Gastroesophageal sphincter (tissue), 4 donors: ENCODE results near the gene NHS. TPM values are rescaled to one million over a fixed set of nuclear protein-coding genes. Genes with fewer than 3 reads are reported as not detected.

Experiments
- ATAC-seq: fragments of 150-250 bp; one replicate; pipeline ENCODE4 v1.9.1; 2016; ENCODE audit warnings: mild to moderate bottlenecking, moderate library complexity
- H3K27ac ChIP-seq, 4 donors: fragments of 200-600 bp; sonication (generic) in 3 of 4; 1 replicate in 3 of 4; 2 replicates in 1 of 4; pipeline ENCODE4 v1.5.1; 2016 to 2019
- H3K27me3 ChIP-seq: fragments of 200-600 bp; sonication (generic); one replicate; pipeline ENCODE4 v1.5.1; 2019
- H3K36me3 ChIP-seq, 2 donors: fragments of 200-600 bp; sonication (generic); one replicate each; pipeline ENCODE4 v1.5.1; 2019; ENCODE audit warnings: control low read depth in 1 of 2
- H3K4me1 ChIP-seq, 3 donors: fragments of 200-600 bp; sonication (generic); 1 replicate in 2 of 3; 2 replicates in 1 of 3; pipeline ENCODE4 v1.5.1; 2016 to 2019; ENCODE audit warnings: control low read depth in 2 of 3
- H3K4me3 ChIP-seq, 2 donors: fragments of 200-600 bp; sonication (generic); one replicate each; pipeline ENCODE4 v1.5.1; 2019; ENCODE audit warnings: mild to moderate bottlenecking in 1 of 2, moderate library complexity in 1 of 2
- H3K9me3 ChIP-seq, 3 donors: fragments of 200-600 bp; sonication (generic); one replicate each; pipeline ENCODE4 v1.5.1; 2017 to 2019; ENCODE audit warnings: control low read depth in 2 of 3
- CTCF ChIP-seq, 4 experiments: fragments of 200-600 bp in 2 of 4; fragments of 450-650 bp in 2 of 4; sonication (generic) in 1 of 4; IDR thresholded peaks; one replicate each; pipeline ENCODE4 v1.5.1; 2017 to 2019; ENCODE audit warnings: antibody characterized with exemption in 4 of 4, mild to moderate bottlenecking in 2 of 4, moderate library complexity in 2 of 4
- EP300 ChIP-seq: sonication (generic); formaldehyde crosslinking; IDR thresholded peaks from one replicate; pipeline ENCODE4 v1.6.1; 2017; ENCODE audit warnings: antibody characterized with exemption, mild to moderate bottlenecking
- POLR2A ChIP-seq, 2 donors: fragments of 450-650 bp; IDR thresholded peaks; one replicate each; pipeline ENCODE4 v1.6.1; 2017; ENCODE audit warnings: antibody characterized with exemption in 2 of 2, mild to moderate bottlenecking in 2 of 2, moderate library complexity in 1 of 2
- POLR2AphosphoS5 ChIP-seq: sonication (generic); formaldehyde crosslinking; IDR thresholded peaks from one replicate; pipeline ENCODE4 v1.6.1; 2017; ENCODE audit warnings: antibody characterized with exemption
- WGBS, 2 donors: methylation state at CpG; one replicate each; pipeline ENCODE4 v1.1.5; 2018; ENCODE audit warnings: low coverage in 1 of 2; 5-methylcytosine and 5-hydroxymethylcytosine counted together
- total RNA-seq, 4 donors: library from RNA; depleted of rRNA; stranded (reverse); fragments of >200 nt; gene quantifications; one replicate each; pipeline ENCODE4 v1.1.0, GENCODE V29; 2016

The NHS gene
- total RNA-seq, 4 donors from 2014 or later, result 4.7 to 12.3 (median 6.6) TPM

GRCh38 chrX:17643528-17643927 is 268.5 kb downstream of the NHS start:
- ATAC-seq, result no peak
- TF ChIP-seq EP300 (no peak), CTCF (IDR thresholded peaks at IDR 0.05) (no peak), POLR2AphosphoS5 (no peak), POLR2A (IDR thresholded peaks at IDR 0.05) (no peak)
- Histone ChIP-seq H3K36me3 (no peaks in the 10 kb centered on the region), H3K4me1 (no peaks in the 10 kb centered on the region), H3K9me3 (no peaks in the 10 kb centered on the region), H3K27me3 (no peaks in the 10 kb centered on the region), H3K4me3 (no peak overlapping the region), H3K27ac (no peak overlapping the region)

DNA sequence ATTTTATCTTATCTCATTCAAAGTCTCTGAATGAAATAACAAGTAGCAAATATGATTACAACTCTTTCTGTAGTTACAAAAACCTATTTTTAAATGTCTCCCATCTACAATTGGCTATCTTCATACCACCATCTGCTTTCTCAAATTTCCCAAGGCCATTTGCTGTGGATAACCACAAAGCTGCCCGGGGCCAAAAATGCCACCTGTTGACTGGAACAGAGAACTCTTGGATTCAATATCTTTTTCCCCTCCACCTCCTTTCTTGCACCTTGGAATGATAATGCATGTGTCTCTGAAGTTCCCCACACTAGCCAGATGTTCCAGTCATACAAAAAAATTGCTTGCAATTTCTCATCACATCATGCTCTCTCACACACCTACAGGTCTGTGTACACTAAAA is 269.0 kb downstream of the NHS start:
- H3K27ac ChIP-seq, result no peak overlapping the region
- no peaks in the 10 kb centered on the region for H3K9me3 ChIP-seq
- H3K4me3 ChIP-seq, result no peak overlapping the region
- H3K27me3 ChIP-seq, result no peaks in the 10 kb centered on the region
- no peak for ATAC-seq
- no peaks in the 10 kb centered on the region for H3K4me1 ChIP-seq
- TF ChIP-seq EP300 (no peak), CTCF (IDR thresholded peaks at IDR 0.05) (no peak), POLR2AphosphoS5 (no peak), POLR2A (IDR thresholded peaks at IDR 0.05) (no peak)
- no peaks in the 10 kb centered on the region for H3K36me3 ChIP-seq
- 50% methylated on average over 1 of the region's 1 CpG; no CpG with 5 or more reads in 1 of the 2 donors for WGBS, 2 donors

GRCh38 chrX:17654116-17654515 is 279.1 kb downstream of the NHS start:
- ATAC-seq, result no peak
- peaks cover 0 to 21% (median 0%) of the 10 kb centered on the region in 3 donors for H3K4me1 ChIP-seq
- no peaks in the 10 kb centered on the region for H3K9me3 ChIP-seq
- TF ChIP-seq POLR2AphosphoS5, result no peak
- TF ChIP-seq POLR2A (IDR thresholded peaks at IDR 0.05), result no peak
- no peak for TF ChIP-seq CTCF (IDR thresholded peaks at IDR 0.05)
- no peak for TF ChIP-seq EP300
- no peak overlapping the region for H3K27ac ChIP-seq
- H3K36me3 ChIP-seq, result no peaks in the 10 kb centered on the region
- 43 to 100% methylated on average over 1 of the region's 3 CpGs for WGBS, 2 donors
- peaks cover 4% of the 10 kb centered on the region for H3K27me3 ChIP-seq
- H3K4me3 ChIP-seq, result no peak overlapping the region

DNA sequence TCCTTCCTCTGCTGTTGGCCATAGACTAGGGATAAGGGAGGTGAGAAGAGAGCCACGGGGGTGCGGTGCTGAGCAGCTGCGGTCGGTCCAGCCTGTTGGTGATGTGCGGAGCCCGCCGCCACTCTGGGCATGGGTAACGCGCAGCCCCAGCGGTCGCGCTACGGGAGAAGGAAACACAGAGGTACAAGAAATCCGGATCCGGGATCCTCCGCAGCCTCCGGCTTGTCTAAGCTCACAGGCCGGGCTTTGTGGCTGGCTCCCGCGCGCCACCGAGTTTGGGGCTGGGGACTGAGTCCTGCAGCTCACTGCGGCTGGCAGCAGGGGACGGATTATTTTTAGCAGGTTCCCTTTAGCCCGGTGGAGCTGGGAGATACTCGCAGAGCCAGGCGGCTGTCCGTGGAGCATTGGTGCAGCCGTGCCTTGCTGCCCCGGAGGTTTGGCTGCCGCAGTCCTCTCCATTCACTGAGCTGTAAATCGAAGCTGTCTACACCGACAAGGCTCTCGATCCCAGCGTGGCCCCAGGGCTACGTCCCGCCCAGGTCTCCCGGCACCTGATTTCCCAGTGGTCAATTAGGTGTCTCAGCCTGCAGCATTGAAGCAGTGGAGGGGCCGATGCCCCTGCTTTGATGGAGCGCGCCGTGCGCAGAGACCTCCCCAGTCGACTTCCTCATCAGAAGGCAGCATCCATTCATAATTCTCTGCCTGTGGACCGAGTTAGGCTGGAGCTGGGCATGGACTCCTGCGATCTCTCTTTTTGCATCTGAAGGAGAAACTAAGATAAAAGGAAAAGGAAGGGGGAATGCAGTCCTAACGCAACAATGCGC is 280.4 kb downstream of the NHS start:
- H3K9me3 ChIP-seq, result no peaks in the 10 kb centered on the region
- H3K4me3 ChIP-seq, result peak overlapping the region in 1 of 2 donors; percentile 39
- no CpG with 5 or more reads among the region's 48 CpGs for WGBS, 2 donors
- TF ChIP-seq POLR2A (IDR thresholded peaks at IDR 0.05), result no peak
- ATAC-seq, result peak; percentile 13
- H3K27me3 ChIP-seq, result peaks cover 4% of the 10 kb centered on the region
- H3K4me1 ChIP-seq, result peaks cover 0 to 21% (median 0%) of the 10 kb centered on the region in 3 donors
- H3K36me3 ChIP-seq, result no peaks in the 10 kb centered on the region
- H3K27ac ChIP-seq, result no peak overlapping the region

DNA sequence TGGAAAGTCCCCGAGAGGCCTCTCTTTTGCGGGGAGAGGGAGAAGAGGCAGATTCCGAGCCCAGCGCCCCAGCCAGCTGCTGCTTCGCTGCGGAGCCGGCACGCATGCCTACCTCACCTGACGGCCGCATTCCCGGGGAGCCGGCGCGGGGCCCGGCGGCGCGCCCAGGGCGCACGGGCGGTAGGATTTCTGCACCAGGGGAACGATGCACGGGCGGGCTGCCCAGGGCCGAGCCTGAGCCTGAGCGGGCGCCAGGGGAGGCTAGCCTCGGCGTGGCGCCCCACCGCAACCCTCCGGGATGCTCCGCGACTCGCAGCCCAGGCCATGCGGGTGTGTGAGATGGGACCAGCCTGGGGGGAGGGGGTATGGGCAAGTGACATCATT is 281.0 kb downstream of the NHS start:
- H3K27ac ChIP-seq, result no peak overlapping the region
- no peaks in the 10 kb centered on the region for H3K36me3 ChIP-seq
- no CpG with 5 or more reads among the region's 36 CpGs for WGBS, 2 donors
- peaks cover 4% of the 10 kb centered on the region for H3K27me3 ChIP-seq
- ATAC-seq, result no peak
- H3K4me1 ChIP-seq, result peaks cover 0 to 21% (median 0%) of the 10 kb centered on the region in 3 donors
- no peaks in the 10 kb centered on the region for H3K9me3 ChIP-seq
- H3K4me3 ChIP-seq, result peak overlapping the region in 1 of 2 donors; percentile 39
- TF ChIP-seq POLR2A (IDR thresholded peaks at IDR 0.05), result no peak
- TF ChIP-seq POLR2AphosphoS5, result no peak
- TF ChIP-seq EP300, result no peak
- TF ChIP-seq CTCF (IDR thresholded peaks at IDR 0.05), result no peak
